ENCODE data around the gene NTRK3.

DNA sequence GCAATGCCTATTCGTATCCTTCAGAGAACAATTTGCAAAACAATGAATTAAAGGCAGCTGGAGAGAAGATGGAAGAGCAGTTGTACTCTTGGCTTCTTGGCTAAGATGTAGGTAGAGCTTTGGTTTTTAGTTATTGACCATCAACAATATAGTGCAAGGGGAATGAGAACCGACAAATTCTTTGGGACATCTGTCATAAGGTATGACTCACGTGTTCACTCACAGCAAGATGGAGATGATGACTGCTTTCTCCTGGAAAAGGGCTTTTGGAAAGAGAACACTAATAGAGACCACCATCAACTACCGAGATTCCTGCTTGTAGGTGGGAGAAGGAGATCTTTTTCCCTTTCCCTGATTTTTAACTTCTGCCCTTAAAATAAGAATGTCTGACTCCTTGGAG is 234.9 kb downstream of the NTRK3 start:
- TF ChIP-seq, protein P1, sequence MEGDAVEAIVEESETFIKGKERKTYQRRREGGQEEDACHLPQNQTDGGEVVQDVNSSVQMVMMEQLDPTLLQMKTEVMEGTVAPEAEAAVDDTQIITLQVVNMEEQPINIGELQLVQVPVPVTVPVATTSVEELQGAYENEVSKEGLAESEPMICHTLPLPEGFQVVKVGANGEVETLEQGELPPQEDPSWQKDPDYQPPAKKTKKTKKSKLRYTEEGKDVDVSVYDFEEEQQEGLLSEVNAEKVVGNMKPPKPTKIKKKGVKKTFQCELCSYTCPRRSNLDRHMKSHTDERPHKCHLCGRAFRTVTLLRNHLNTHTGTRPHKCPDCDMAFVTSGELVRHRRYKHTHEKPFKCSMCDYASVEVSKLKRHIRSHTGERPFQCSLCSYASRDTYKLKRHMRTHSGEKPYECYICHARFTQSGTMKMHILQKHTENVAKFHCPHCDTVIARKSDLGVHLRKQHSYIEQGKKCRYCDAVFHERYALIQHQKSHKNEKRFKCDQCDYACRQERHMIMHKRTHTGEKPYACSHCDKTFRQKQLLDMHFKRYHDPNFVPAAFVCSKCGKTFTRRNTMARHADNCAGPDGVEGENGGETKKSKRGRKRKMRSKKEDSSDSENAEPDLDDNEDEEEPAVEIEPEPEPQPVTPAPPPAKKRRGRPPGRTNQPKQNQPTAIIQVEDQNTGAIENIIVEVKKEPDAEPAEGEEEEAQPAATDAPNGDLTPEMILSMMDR (IDR thresholded peaks at IDR 0.05; ENCODE audit: control extremely low read depth in 1 of 3, insufficient read depth in 1 of 3, low read depth in 1 of 3, low read length in 3 of 3), result no peak
- TF ChIP-seq POLR2A (IDR thresholded peaks at IDR 0.05; ENCODE audit: control extremely low read depth in 1 of 2, low read depth in 2 of 2, low read length in 2 of 2), result no peak
- TF ChIP-seq, protein P2, sequence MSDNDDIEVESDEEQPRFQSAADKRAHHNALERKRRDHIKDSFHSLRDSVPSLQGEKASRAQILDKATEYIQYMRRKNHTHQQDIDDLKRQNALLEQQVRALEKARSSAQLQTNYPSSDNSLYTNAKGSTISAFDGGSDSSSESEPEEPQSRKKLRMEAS (IDR thresholded peaks at IDR 0.05), result no peak
